Kidney epithelial cell (primary cell): ENCODE data around the gene CIDEC. TPM values are rescaled to one million over a fixed set of nuclear protein-coding genes. Genes with fewer than 3 reads are reported as not detected.
"Not testable (repeated sequence)": the region's sequence is repeated elsewhere in the genome, so short reads cannot be mapped to it uniquely, and the experiment has no call there.

Experiments used
- DNase-seq: peaks from one replicate; pipeline ENCODE4 v3.0.0-alpha.2; 2010; ENCODE audit warnings: low read depth
- H3K27me3 ChIP-seq: 2 replicates; pipeline ENCODE4 v1.6.0; 2011; ENCODE audit warnings: low read length; ENCODE audit not compliant: control insufficient read depth, insufficient read depth
- H3K36me3 ChIP-seq: 2 replicates; pipeline ENCODE4 v1.5.1; 2011; ENCODE audit warnings: low read length; ENCODE audit not compliant: control insufficient read depth, insufficient read depth
- H3K4me3 ChIP-seq: 2 replicates; pipeline ENCODE4 v1.5.1; 2011; ENCODE audit warnings: low read depth, mild to moderate bottlenecking, control low read depth, low read length
- CTCF ChIP-seq: IDR thresholded peaks from 2 replicates; pipeline ENCODE4 v1.5.1; 2011; ENCODE audit warnings: mild to moderate bottlenecking, moderate library complexity, low read length, control low read depth, inconsistent platforms; ENCODE audit not compliant: insufficient read depth, poor library complexity, severe bottlenecking
- total RNA-seq: library from RNA; depleted of rRNA; stranded (reverse); fragments of >200 nt; gene quantifications from 2 replicates; pipeline ENCODE4 v1.2.3, GENCODE V29; 2015

CIDEC gene
- total RNA-seq, 1 donor from 2014 or later = not detected

- H3K36me3 ChIP-seq = no peaks in the 10 kb centered on the region
- H3K4me3 ChIP-seq = no peak overlapping the region
- DNase-seq = no peak
- H3K27me3 ChIP-seq = no peaks in the 10 kb centered on the region
- no peak for TF ChIP-seq CTCF
Measured at GRCh38 chr3:9859530-9860025, 20.5 kb downstream of the CIDEC start.

- Histone ChIP-seq H3K27me3 (no peaks in the 10 kb centered on the region), H3K4me3 (no peak overlapping the region), H3K36me3 (no peaks in the 10 kb centered on the region)
- no peak for TF ChIP-seq CTCF
- DNase-seq = no peak
Measured at GRCh38 chr3:9855594-9855993, 24.5 kb downstream of the CIDEC start.

GRCh38 chr3:9854291-9854940 is 25.6 kb downstream of the CIDEC start:
- H3K4me3 ChIP-seq, H3K27me3 ChIP-seq, H3K36me3 ChIP-seq, DNase-seq: not testable (repeated sequence)

DNA sequence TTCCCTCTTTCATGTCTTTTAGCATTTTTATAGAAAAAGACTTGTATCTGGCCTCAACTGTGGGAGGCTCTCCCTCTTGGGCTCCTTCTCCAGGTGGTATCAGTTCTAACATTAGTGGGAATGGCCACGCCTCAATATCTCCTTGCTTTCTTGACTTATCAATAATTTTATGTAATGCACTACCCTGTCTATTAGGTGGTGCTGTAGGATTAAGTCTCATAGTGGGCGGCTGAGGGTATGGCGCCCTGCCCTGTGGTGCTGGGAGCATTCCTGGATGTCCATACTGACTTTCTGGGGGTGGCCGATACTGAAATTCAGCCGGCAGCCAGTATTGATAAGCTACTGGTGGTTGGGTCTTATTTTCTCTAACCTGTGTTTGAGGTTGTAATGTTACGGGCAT is 27.5 kb downstream of the CIDEC start:
- H3K36me3 ChIP-seq = no peaks in the 10 kb centered on the region
- no peak for DNase-seq
- no peak overlapping the region for H3K4me3 ChIP-seq
- no peaks in the 10 kb centered on the region for H3K27me3 ChIP-seq
- TF ChIP-seq CTCF = no peak

GRCh38 chr3:9851926-9852325 is 28.1 kb downstream of the CIDEC start:
- not testable (repeated sequence) for H3K4me3 ChIP-seq, DNase-seq, H3K27me3 ChIP-seq, H3K36me3 ChIP-seq

DNA sequence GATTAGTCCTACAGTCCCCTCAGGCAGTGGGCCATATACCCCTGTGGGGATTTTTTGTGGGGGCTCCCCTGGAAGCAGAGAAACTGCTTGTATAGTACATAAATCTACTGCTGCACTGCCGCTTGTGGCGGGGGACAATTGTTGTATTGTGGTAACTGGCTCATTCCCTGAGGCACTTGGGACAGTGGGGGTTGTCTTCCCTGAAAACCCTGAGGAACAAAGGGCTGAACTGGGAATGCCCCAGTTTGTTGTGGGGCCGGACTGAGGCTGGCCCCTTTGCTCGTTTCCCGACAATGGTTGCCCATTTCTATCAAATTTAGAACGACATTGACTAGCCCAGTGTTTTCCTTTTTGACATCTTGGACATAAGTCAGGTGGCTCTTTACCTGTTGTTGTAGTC is 28.7 kb downstream of the CIDEC start:
- not testable (repeated sequence) for H3K36me3 ChIP-seq, H3K4me3 ChIP-seq, DNase-seq, H3K27me3 ChIP-seq

DNA sequence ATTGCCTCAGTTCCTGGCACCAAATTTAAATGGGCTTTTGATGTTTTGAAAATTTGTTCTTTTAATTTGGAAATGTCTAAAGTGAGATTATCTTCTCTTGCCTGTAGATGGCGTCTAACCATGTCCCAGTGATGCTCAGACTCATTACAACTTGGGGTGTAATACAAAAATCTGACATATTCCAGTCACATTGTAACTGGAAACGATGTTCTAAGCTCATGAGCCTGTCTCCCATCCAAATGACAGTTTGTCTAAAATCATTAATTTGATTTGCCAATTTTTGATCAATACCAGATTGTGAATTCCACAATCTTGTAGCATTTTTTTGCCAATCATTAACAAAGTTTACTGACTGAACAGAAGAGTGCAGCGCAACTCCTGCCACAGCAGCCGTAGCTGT is 31.2 kb downstream of the CIDEC start:
- H3K4me3 ChIP-seq, H3K36me3 ChIP-seq, H3K27me3 ChIP-seq, DNase-seq: not testable (repeated sequence)
- TF ChIP-seq CTCF = peak; percentile 34

DNA sequence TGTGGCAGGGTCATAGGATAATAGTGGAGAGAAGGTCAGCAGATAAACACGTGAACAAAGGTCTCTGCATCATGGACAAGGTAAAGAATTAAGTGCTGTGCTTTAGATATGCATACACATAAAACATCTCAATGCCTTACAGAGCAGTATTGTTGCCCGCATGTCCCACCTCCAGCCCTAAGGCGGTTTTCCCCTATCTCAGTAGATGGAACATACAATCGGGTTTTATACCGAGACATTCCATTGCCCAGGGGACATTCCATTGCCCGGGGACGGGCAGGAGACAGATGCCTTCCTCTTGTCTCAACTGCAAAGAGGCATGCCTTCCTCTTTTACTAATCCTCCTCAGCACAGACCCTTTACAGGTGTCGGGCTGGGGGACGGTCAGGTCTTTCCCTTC is 32.2 kb downstream of the CIDEC start:
- not testable (repeated sequence) for DNase-seq, H3K4me3 ChIP-seq, H3K36me3 ChIP-seq, H3K27me3 ChIP-seq
